ENCODE data around the gene HIVEP3. TPM values are rescaled to one million over a fixed set of nuclear protein-coding genes. Genes with fewer than 3 reads are reported as not detected.

HIVEP3 gene
- total RNA-seq, 4 donors from 2014 or later: 1.4 to 3.0 (median 2.3) TPM

DNA sequence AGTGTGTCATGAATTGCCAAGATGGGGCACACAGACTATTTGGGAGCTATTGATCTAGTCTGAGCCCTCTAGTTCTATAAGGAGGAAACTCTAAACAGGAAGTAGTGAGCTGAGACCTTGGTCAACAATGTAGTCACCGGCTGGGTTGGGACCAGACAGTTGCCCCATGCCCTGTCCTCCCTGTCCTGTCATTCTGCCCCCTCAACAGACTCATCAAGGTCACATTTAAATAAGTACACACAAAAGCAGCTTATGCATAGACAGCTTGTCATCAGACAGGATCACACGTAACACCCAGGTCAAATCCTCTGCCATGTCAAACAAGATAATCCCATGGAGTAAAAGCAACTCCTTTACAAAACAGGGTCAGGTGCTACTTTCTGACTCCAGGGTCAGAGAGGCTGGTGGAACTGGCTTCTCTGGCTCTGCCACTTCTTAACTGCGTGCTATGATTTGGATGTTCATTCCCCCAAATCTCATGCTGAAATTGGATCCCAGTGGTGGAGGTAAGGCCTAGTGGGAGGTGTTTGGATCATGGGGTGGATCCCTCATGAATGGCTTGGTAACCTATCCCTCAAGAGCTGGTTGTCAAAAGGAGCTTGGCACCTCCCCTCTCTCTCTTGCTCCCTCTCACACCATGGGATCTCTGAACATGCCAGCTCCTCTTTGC, 128.9 kb downstream of the HIVEP3 start:
- Histone ChIP-seq H3K27me3 (no peaks in the 10 kb centered on the region), H3K9me3 (no peaks in the 10 kb centered on the region), H3K4me3 (no peak overlapping the region), H3K36me3 (no peaks in the 10 kb centered on the region), H3K4me1 (no peaks in the 10 kb centered on the region), H3K27ac (replicated peaks in 1 of 4) (no peak overlapping the region)
- intact Hi-C loops (cut with DNase I): no loop called here
- DNase-seq (ENCODE audit: extremely low spot score): no peak
- TF ChIP-seq POLR2AphosphoS5 (IDR thresholded peaks at IDR 0.05): no peak
- 83% methylated on average over 3 of the region's 3 CpGs for WGBS

GRCh38 chr1:41788427-41788826, 130.3 kb downstream of the HIVEP3 start:
- intact Hi-C loops (cut with DNase I): no loop called here
- TF ChIP-seq POLR2A (IDR thresholded peaks at IDR 0.05; ENCODE audit: low read depth): no peak
- TF ChIP-seq CTCF (IDR thresholded peaks at IDR 0.05): no peak
- TF ChIP-seq EP300 (IDR thresholded peaks at IDR 0.05): no peak
- TF ChIP-seq POLR2AphosphoS5 (IDR thresholded peaks at IDR 0.05): no peak

DNA sequence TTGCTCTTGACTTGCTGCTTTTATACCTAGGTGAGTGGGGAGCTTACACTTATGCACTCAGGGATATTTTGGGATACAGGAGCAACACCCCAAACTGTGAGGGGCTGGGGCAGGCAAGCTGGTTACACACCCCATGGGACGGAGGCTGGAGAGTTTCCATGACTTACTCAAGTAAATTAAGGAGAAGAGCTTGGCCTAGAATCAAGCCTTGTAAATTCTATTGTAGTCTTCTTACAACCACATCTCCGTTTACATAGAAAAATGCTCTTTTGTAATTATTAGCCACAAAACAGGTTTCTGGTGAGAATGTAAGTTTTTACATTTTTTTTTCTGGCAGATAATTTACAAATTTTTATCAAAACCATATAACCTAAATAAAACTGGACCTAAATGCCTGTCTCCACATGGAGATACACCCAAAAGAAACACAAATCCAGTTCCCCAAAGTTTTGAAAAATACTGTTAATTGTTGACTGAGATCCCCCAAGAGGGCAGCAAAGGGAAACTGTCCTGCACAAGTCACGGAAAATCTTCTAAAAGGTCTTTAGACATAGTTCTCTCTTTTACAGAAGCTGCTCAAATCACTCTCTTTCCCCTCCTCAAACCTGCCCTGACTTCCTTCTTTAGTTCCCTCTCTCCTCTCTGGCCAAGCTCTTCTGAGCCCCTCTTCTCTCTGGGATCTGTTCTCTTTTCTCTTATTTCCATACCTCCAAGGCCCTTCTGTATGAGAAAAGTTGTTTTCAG, 134.0 kb downstream of the HIVEP3 start:
- no peak for DNase-seq (ENCODE audit: extremely low spot score)
- Histone ChIP-seq H3K4me3 (no peak overlapping the region), H3K36me3 (no peaks in the 10 kb centered on the region), H3K27me3 (no peaks in the 10 kb centered on the region), H3K9me3 (no peaks in the 10 kb centered on the region), H3K27ac (replicated peaks in 1 of 4) (no peak overlapping the region), H3K4me1 (no peaks in the 10 kb centered on the region)
- intact Hi-C loops (cut with DNase I): no loop called here
- no peak for TF ChIP-seq CTCF (IDR thresholded peaks at IDR 0.05)
- no peak for TF ChIP-seq EP300 (IDR thresholded peaks at IDR 0.05)
- TF ChIP-seq POLR2AphosphoS5 (IDR thresholded peaks at IDR 0.05): no peak
- no peak for TF ChIP-seq POLR2A (IDR thresholded peaks at IDR 0.05; ENCODE audit: low read depth)
- 74% methylated on average over 3 of the region's 3 CpGs for WGBS

More at GRCh38 chr1:41788427-41788826, 130.3 kb downstream of the HIVEP3 start:
- DNase-seq (ENCODE audit: extremely low spot score): no peak
- Histone ChIP-seq H3K4me3 (no peak overlapping the region), H3K36me3 (no peaks in the 10 kb centered on the region), H3K27ac (replicated peaks in 1 of 4) (no peak overlapping the region), H3K4me1 (no peaks in the 10 kb centered on the region), H3K9me3 (no peaks in the 10 kb centered on the region), H3K27me3 (no peaks in the 10 kb centered on the region)
- WGBS: 79% methylated on average over 2 of the region's 3 CpGs

DNA sequence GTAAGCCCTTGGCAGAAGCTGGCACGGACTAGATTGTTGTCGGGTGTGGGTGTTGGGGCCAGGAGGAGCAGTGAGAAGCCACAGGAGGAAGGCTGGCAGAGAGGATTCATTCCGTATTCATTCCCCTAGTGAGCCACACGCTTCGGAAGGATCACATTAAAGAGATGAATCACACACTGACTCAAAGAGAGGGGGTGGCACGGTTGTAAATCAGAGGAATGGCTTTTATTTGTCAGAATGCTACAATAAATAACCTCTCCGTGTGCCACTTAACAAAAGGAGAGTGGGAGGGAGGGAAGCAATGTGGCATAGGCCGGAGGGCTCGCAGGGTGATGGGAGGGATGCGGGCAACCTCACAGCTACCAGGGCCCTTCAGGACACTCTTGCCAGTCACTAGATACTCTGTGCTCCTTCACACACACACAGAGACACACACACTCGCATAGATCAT, 135.5 kb downstream of the HIVEP3 start:
- no peak overlapping the region for H3K4me3 ChIP-seq
- no peak for DNase-seq (ENCODE audit: extremely low spot score)
- no peaks in the 10 kb centered on the region for H3K36me3 ChIP-seq
- 62% methylated on average over 11 of the region's 11 CpGs for WGBS
- no peaks in the 10 kb centered on the region for H3K4me1 ChIP-seq
- H3K27me3 ChIP-seq: no peaks in the 10 kb centered on the region
- TF ChIP-seq EP300 (IDR thresholded peaks at IDR 0.05) (no peak), POLR2A (IDR thresholded peaks at IDR 0.05; ENCODE audit: low read depth) (no peak), CTCF (IDR thresholded peaks at IDR 0.05) (no peak), POLR2AphosphoS5 (IDR thresholded peaks at IDR 0.05) (no peak)
- H3K27ac ChIP-seq (replicated peaks in 1 of 4): no peak overlapping the region
- no peaks in the 10 kb centered on the region for H3K9me3 ChIP-seq
- intact Hi-C loops (cut with DNase I): no loop called here

DNA sequence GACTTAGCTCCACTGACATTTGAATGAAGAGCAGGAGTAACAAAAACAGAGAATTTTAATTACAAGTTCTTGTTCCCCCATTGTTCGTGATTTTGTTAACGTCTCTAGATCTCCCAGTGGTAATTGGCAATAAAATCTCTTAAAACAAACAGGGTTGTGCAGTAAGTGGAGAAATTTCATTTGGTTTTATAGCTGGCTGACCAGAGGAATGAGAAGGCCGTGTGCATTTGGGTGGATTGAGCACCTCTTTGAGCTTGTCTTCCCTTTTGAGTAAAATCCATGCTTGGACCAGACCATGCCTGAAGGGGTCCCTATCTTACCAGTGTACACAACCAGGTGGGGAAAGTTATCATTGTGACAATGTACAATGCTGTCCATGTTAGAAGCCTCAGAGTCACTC, 137.8 kb downstream of the HIVEP3 start:
- Histone ChIP-seq H3K27ac (replicated peaks in 1 of 4) (no peak overlapping the region), H3K36me3 (no peaks in the 10 kb centered on the region), H3K4me1 (peaks cover 0 to 5% (median 0%) of the 10 kb centered on the region in 4 donors), H3K4me3 (no peak overlapping the region), H3K9me3 (no peaks in the 10 kb centered on the region), H3K27me3 (no peaks in the 10 kb centered on the region)
- TF ChIP-seq EP300 (IDR thresholded peaks at IDR 0.05) (no peak), POLR2AphosphoS5 (IDR thresholded peaks at IDR 0.05) (no peak), CTCF (IDR thresholded peaks at IDR 0.05) (no peak), POLR2A (IDR thresholded peaks at IDR 0.05; ENCODE audit: low read depth) (no peak)
- WGBS: 95% methylated on average over 3 of the region's 3 CpGs
- intact Hi-C loops (cut with DNase I): no loop called here
- no peak for DNase-seq (ENCODE audit: extremely low spot score)
